ENCODE data around the gene DOCK8. TPM values are rescaled to one million over a fixed set of nuclear protein-coding genes. Genes with fewer than 3 reads are reported as not detected.
"Not testable (repeated sequence)": the region's sequence is repeated elsewhere in the genome, so short reads cannot be mapped to it uniquely, and the experiment has no call there.

The DOCK8 gene
- total RNA-seq, 1 donor from 2014 or later = 3.8 TPM

DNA sequence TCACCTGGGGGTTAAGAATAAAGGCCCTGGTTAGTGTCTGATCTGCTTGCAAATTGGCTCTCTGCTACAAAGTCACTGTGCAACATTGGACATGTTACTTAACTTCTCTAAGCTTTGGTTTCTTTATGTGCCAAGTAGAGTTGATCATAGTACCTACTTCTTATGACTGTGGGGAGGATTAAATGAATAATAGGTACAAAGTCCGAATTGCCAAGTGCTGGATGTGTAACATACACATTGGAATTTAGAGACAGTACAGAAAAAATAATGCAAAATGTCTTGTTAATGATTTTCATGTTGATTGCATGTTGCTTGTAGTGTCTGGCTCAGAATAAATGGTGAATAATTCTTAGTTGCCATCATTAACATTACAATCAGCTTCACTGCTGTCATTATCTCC, 2.2 kb downstream of the DOCK8 start:
- no peak overlapping the region for H3K4me3 ChIP-seq (ENCODE audit: low read depth, low read length)
- no peaks in the 10 kb centered on the region for H3K36me3 ChIP-seq (ENCODE audit: control insufficient read depth, insufficient read depth, low read length)
- H3K27me3 ChIP-seq (ENCODE audit: control insufficient read depth, insufficient read depth, low read length) = peaks cover 9% of the 10 kb centered on the region
- TF ChIP-seq, protein P1, sequence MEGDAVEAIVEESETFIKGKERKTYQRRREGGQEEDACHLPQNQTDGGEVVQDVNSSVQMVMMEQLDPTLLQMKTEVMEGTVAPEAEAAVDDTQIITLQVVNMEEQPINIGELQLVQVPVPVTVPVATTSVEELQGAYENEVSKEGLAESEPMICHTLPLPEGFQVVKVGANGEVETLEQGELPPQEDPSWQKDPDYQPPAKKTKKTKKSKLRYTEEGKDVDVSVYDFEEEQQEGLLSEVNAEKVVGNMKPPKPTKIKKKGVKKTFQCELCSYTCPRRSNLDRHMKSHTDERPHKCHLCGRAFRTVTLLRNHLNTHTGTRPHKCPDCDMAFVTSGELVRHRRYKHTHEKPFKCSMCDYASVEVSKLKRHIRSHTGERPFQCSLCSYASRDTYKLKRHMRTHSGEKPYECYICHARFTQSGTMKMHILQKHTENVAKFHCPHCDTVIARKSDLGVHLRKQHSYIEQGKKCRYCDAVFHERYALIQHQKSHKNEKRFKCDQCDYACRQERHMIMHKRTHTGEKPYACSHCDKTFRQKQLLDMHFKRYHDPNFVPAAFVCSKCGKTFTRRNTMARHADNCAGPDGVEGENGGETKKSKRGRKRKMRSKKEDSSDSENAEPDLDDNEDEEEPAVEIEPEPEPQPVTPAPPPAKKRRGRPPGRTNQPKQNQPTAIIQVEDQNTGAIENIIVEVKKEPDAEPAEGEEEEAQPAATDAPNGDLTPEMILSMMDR (IDR thresholded peaks at IDR 0.05; ENCODE audit: insufficient read depth, low read length, poor library complexity, severe bottlenecking) = no peak
- no peak for DNase-seq (ENCODE audit: low read depth)

DNA sequence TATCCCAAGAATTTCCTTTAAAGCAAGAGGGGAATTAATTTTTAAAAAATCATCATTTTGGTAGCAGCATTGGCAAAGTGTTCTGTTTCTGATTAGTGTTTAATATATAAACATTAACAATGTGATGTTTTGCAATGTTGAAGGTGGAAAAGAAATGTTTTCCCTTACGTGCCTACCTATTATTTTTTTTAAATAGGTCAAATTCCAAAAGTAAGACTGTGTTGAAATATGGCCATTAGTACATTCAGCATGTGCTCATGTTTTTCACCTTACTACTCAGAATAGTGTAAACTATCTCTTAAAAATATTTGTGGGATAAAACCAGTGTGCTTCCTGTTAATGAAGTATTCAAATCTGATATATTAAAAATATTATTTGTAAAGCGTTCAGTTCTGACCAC, 3.3 kb downstream of the DOCK8 start:
- H3K27me3 ChIP-seq (ENCODE audit: control insufficient read depth, insufficient read depth, low read length) = peaks cover 9% of the 10 kb centered on the region
- H3K36me3 ChIP-seq (ENCODE audit: control insufficient read depth, insufficient read depth, low read length) = no peaks in the 10 kb centered on the region
- TF ChIP-seq, protein P1 (IDR thresholded peaks at IDR 0.05; ENCODE audit: insufficient read depth, low read length, poor library complexity, severe bottlenecking) = no peak
- no peak for DNase-seq (ENCODE audit: low read depth)
- no peak overlapping the region for H3K4me3 ChIP-seq (ENCODE audit: low read depth, low read length)

DNA sequence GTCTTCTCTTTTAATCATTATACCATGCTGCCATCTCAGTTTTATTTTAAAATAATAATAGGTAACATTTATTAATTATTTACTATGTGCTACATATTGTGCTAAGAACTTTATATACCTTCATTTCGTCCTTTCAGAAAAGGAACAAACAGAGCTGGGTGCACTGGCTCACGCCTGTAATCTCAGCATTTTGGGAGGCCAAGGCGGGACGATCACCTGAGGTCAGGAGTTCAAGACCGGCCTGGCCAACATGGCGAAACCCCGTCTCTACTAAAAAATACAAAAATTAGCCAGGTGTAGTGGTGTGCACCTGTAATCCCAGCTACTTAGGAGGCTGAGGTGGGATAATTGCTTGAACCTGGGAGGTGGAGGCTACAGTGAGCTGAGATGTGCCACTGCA, 4.4 kb downstream of the DOCK8 start:
- not testable (repeated sequence) for DNase-seq (ENCODE audit: low read depth); H3K36me3 ChIP-seq (ENCODE audit: control insufficient read depth, insufficient read depth, low read length); H3K4me3 ChIP-seq (ENCODE audit: low read depth, low read length); H3K27me3 ChIP-seq (ENCODE audit: control insufficient read depth, insufficient read depth, low read length)

DNA sequence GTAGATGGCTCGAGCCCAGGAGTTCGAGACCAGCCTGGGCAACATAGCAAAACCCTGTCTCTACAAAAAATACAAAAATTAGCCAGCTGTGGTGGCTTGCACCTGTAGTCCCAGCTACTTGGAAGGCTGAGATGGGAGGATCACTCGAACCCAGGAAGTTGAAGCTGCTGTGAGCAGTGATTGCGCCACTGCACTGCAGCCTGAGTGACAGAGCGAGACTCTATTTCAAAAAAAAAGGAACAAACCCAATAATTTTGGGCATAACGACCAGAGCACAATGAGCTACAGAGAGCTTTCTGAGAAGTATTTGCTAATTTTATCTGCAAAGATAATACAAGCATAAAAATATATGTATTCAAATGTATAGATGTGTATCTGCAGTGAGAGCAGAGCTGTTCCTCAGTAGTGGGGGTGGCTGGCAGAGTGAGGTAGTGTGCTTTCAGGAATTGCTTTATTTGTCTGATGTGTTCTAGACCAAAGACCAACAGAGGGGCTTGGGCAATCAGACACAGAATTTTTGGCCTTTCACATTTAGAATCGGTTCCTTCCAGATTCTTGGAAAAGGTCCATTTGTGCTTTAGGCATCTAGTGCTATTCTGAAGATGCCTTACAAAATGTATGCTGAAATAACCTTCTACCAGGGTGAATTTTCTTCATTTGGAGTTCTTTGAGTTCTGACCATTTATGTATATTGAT, 5.2 kb downstream of the DOCK8 start:
- no peaks in the 10 kb centered on the region for H3K36me3 ChIP-seq (ENCODE audit: control insufficient read depth, insufficient read depth, low read length)
- TF ChIP-seq, protein P1 (IDR thresholded peaks at IDR 0.05; ENCODE audit: insufficient read depth, low read length, poor library complexity, severe bottlenecking) = no peak
- no peak overlapping the region for H3K4me3 ChIP-seq (ENCODE audit: low read depth, low read length)
- no peak for DNase-seq (ENCODE audit: low read depth)
- peaks cover 4% of the 10 kb centered on the region for H3K27me3 ChIP-seq (ENCODE audit: control insufficient read depth, insufficient read depth, low read length)

DNA sequence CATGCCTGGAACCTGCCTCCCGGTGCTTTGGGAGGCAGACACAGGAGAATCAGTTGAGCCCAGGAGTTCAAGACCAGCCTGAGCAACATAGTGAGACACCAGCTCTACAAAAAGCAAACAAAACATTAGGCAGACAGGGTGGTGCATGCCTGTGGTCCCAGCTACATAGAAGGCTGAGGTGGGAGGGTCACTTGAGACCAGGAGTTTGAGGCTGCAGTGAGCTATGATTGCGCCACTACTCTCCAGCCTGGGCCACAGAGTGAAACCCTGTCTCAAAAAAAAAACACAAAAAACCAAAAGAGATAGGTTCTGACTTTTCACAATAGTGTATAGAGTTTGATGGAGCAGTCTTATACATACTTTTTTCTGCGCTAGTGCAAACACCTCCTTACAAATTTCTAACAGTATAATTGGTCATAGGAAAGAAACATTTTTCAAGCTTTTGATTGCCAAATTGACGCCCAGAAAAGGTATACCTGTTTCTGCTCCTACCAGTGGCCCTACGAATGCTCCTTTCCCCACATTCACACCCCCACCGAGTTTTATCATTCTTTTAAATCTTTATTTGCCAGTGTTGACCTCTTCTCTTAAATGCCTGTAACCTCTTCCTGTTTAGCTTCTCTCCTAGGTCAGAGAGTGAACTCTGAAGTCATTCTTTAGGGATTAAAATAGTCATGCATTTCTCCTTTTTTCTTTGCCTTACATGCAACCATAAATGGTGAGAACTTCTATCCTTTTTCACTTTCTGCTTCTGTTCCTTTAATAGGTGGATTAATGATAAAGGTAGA, 7.5 kb downstream of the DOCK8 start:
- Histone ChIP-seq H3K36me3 (ENCODE audit: control insufficient read depth, insufficient read depth, low read length) (no peaks in the 10 kb centered on the region), H3K27me3 (ENCODE audit: control insufficient read depth, insufficient read depth, low read length) (no peaks in the 10 kb centered on the region), H3K4me3 (ENCODE audit: low read depth, low read length) (no peak overlapping the region)
- TF ChIP-seq, protein P1 (IDR thresholded peaks at IDR 0.05; ENCODE audit: insufficient read depth, low read length, poor library complexity, severe bottlenecking) = no peak
- DNase-seq (ENCODE audit: low read depth) = no peak

DNA sequence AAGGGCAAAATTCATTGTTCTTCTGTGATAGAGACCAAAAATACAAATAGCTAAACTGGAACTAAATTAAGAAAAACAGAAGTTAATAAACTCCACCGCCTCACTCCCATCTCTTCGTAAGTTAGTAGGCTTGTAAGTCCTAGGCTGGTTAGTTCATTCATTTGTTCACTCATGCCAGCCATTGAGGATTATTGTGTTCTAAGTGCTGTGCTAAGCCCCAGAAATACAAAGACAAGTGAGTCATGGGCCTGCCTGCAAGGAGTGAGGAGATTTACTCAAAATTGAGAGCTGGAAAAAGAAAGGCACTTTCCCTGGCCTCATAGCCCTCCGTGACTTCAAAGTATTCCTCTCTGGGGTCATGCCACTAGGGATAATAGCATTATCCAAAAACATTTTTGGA, 8.5 kb downstream of the DOCK8 start:
- H3K27me3 ChIP-seq (ENCODE audit: control insufficient read depth, insufficient read depth, low read length) = no peaks in the 10 kb centered on the region
- H3K36me3 ChIP-seq (ENCODE audit: control insufficient read depth, insufficient read depth, low read length) = no peaks in the 10 kb centered on the region
- TF ChIP-seq, protein P1 (IDR thresholded peaks at IDR 0.05; ENCODE audit: insufficient read depth, low read length, poor library complexity, severe bottlenecking) = no peak
- no peak for DNase-seq (ENCODE audit: low read depth)
- no peak overlapping the region for H3K4me3 ChIP-seq (ENCODE audit: low read depth, low read length)
